Epithelial cell of esophagus (primary cell): ENCODE measurements around the gene CALCOCO2.
"Not testable (repeated sequence)": the region's sequence is repeated elsewhere in the genome, so short reads cannot be mapped to it uniquely, and the experiment has no call there.

Experiments
- DNase-seq: peaks from one replicate; pipeline ENCODE4 v3.0.0; 2010; ENCODE audit warnings: low read depth
- H3K4me3 ChIP-seq: 2 replicates; pipeline ENCODE4 v1.5.1; 2011; ENCODE audit warnings: mild to moderate bottlenecking, low read length, control low read depth
- CTCF ChIP-seq: IDR thresholded peaks from 2 replicates; pipeline ENCODE4 v1.5.1; 2011; ENCODE audit warnings: low read depth, mild to moderate bottlenecking, low read length, control low read depth, inconsistent platforms; ENCODE audit not compliant: insufficient read depth; ENCODE audit errors: missing control alignments

CALCOCO2 gene

GRCh38 chr17:48825446-48826381, 5.1 kb upstream of the CALCOCO2 start:
- peak; percentile 63 for DNase-seq
- TF ChIP-seq CTCF: no peak
- no peak overlapping the region for H3K4me3 ChIP-seq

- no peak for DNase-seq
- H3K4me3 ChIP-seq: peak overlapping the region; percentile 84
- no peak for TF ChIP-seq CTCF
Measured at GRCh38 chr17:48831549-48831883, 681 bp downstream of the CALCOCO2 start.

DNA sequence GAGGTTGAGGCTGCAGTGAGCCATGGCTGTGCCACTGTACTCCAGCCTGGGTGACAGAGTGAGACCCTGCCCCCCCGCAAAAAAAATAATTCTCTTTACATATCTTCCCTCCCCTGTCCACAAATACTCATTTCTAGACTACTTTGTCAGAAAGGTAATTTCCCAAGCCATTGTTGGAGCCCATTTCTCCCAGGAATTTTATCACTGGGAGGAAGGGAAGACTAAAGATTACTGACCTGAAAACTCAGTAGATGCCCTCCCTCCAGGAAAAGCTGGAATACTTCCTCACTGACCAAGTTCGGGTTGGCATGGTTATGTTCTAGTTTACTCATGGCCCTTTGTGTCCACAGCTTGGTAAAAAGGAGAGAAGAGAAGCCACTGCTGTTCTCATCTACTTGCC, 4.1 kb downstream of the CALCOCO2 start:
- no peak overlapping the region for H3K4me3 ChIP-seq
- DNase-seq: no peak
- TF ChIP-seq CTCF: no peak

GRCh38 chr17:48835971-48836370, 5.1 kb downstream of the CALCOCO2 start:
- DNase-seq: peak; percentile 54
- no peak for TF ChIP-seq CTCF
- no peak overlapping the region for H3K4me3 ChIP-seq

GRCh38 chr17:48837458-48837857, 6.6 kb downstream of the CALCOCO2 start:
- DNase-seq, H3K4me3 ChIP-seq: not testable (repeated sequence)

GRCh38 chr17:48840441-48840840, 9.6 kb downstream of the CALCOCO2 start:
- DNase-seq: no peak
- H3K4me3 ChIP-seq: no peak overlapping the region
- TF ChIP-seq CTCF: no peak

GRCh38 chr17:48841395-48841831, 10.6 kb downstream of the CALCOCO2 start:
- no peak for TF ChIP-seq CTCF
- DNase-seq: peak; percentile 32
- peak overlapping the region; percentile 14 for H3K4me3 ChIP-seq
